ENCODE results near the gene ADAM10. TPM values are rescaled to one million over a fixed set of nuclear protein-coding genes. Genes with fewer than 3 reads are reported as not detected.

The ADAM10 gene
- total and polyA plus RNA-seq, 2 of the 8 experiments (the other 6 are each of a cell fraction or from before 2014, with no cell fraction given) = 46.5 to 163 TPM

GRCh38 chr15:58717357-58717756, 32.1 kb downstream of the ADAM10 start:
- Histone ChIP-seq H2BK120ac (replicated peaks; ENCODE audit: low read depth, low read length) (no peak overlapping the region), H3K4ac (replicated peaks; ENCODE audit: insufficient read length, low read depth, low read length) (no peak overlapping the region), H4K91ac (replicated peaks; ENCODE audit: insufficient read length, low read length) (no peak overlapping the region), H3K79me2 (ENCODE audit: control insufficient read depth in 1 of 2, insufficient read depth in 2 of 2, low read length in 2 of 2) (peaks cover 0 to 38% of the 10 kb centered on the region in 2 experiments; a peak in 3 of 4 replicates), H2BK20ac (ENCODE audit: low read length) (no peak overlapping the region), H2BK15ac (ENCODE audit: low read length) (no peak overlapping the region), H3K27ac (ENCODE audit: low read depth, low read length) (no peak overlapping the region), H2AK5ac (ENCODE audit: low read depth, low read length) (no peak overlapping the region), H3K27me3 (replicated peaks in 1 of 4; ENCODE audit: control insufficient read depth in 3 of 4, extremely low read depth in 1 of 4, insufficient read depth in 3 of 4, low read length in 3 of 4) (no peaks in the 10 kb centered on the region), H3K36me3 (ENCODE audit: control insufficient read depth in 2 of 4, insufficient read depth in 4 of 4, low read length in 3 of 4) (peaks cover 0 to 14% (median 4%) of the 10 kb centered on the region in 4 experiments; a peak in 3 of 8 replicates), H3K79me1 (ENCODE audit: low read depth, low read length) (peaks cover 2% of the 10 kb centered on the region; the same call in 1 of the 2 replicates), H3K9ac (replicated peaks in 1 of 4; ENCODE audit: extremely low read depth in 1 of 4, low read depth in 3 of 4, low read length in 3 of 4) (no peak overlapping the region), H3K9me3 (ENCODE audit: insufficient read depth in 2 of 2, low read depth in 1 of 2, low read length in 1 of 2) (no peaks in the 10 kb centered on the region), H3K23ac (ENCODE audit: insufficient read length) (no peak overlapping the region), H4K20me1 (replicated peaks in 1 of 2; ENCODE audit: control insufficient read depth in 1 of 2, insufficient read depth in 2 of 2, low read length in 2 of 2) (peaks cover 4 to 5% of the 10 kb centered on the region in 2 experiments), H3K23me2 (ENCODE audit: low read depth, low read length) (no peaks in the 10 kb centered on the region), H3K4me2 (ENCODE audit: insufficient read depth in 1 of 2, low read depth in 2 of 2, low read length in 2 of 2) (no peak overlapping the region), H3K4me3 (ENCODE audit: extremely low read depth in 1 of 4, insufficient read depth in 2 of 4, low read depth in 3 of 4, low read length in 4 of 4) (no peak overlapping the region), H2BK5ac (ENCODE audit: low read depth, low read length) (no peak overlapping the region), H2AFZ (ENCODE audit: low read length) (no peak overlapping the region), H4K5ac (ENCODE audit: insufficient read length, low read depth, low read length) (no peak overlapping the region), H4K8ac (ENCODE audit: extremely low read depth, insufficient read depth, low read length) (no peak overlapping the region), H3K56ac (replicated peaks; ENCODE audit: insufficient read length, low read depth, low read length) (no peak overlapping the region), H3K14ac (ENCODE audit: insufficient read length) (no peak overlapping the region), H3K18ac (ENCODE audit: extremely low read depth, low read length) (no peak overlapping the region), H2BK12ac (ENCODE audit: low read depth, low read length) (no peak overlapping the region), H3K4me1 (replicated peaks in 1 of 4; ENCODE audit: control insufficient read depth in 3 of 4, insufficient read depth in 4 of 4, low read length in 3 of 4) (no peaks in the 10 kb centered on the region)
- POLR2A ChIA-PET (ENCODE audit: partially characterized antibody) = no interaction called here
- WGBS, 2 experiments (ENCODE audit: extremely low coverage in 1 of 2, insufficient coverage in 1 of 2, insufficient read length in 1 of 2, insufficient replicate concordance in 2 of 2, low coverage in 1 of 2, low lambda C conversion rate in 2 of 2, missing lambda C conversion rate in 1 of 2) = 96% methylated on average over 2 of the region's 2 CpGs; no CpG with 5 or more reads in 1 of the 2 experiments
- FAIRE-seq = no peak
- CTCF ChIA-PET (ENCODE audit: partially characterized antibody) = no interaction called here
- no peak for DNase-seq (ENCODE audit: low read depth in 1 of 2, low spot score in 2 of 2)
- TF ChIP-seq CBX8 (IDR thresholded peaks at IDR 0.05; ENCODE audit: borderline replicate concordance, low read depth, low read length) = no peak
- TF ChIP-seq SIN3A (conservative IDR thresholded peaks at IDR 0.05 in 1 of 2, IDR thresholded peaks at IDR 0.05 in 1 of 2; ENCODE audit: low read depth in 1 of 2, low read length in 2 of 2) = no peak
- no peak for TF ChIP-seq TAF1 (IDR thresholded peaks at IDR 0.05; ENCODE audit: low read depth, low read length)
- TF ChIP-seq KDM5A (IDR thresholded peaks at IDR 0.05; ENCODE audit: low read length) = no peak
- TF ChIP-seq ZNF274 (IDR thresholded peaks at IDR 0.05; ENCODE audit: borderline replicate concordance, extremely low read depth, low read length) = no peak
- no peak for TF ChIP-seq KDM4A (IDR thresholded peaks at IDR 0.05; ENCODE audit: low read depth, low read length, severe bottlenecking)

Data from H1 (cell line).